Activated CD4-positive, alpha-beta T cell treated with anti-CD3 and anti-CD28 coated beads, Interleukin-2, amount 50 U/mL, for 1 hour (primary cell): ENCODE measurements around the gene ABCC4.

Source experiments
- DNase-seq: peaks from one replicate; pipeline ENCODE4 v3.0.0-alpha.2; 2020

The ABCC4 gene

DNA sequence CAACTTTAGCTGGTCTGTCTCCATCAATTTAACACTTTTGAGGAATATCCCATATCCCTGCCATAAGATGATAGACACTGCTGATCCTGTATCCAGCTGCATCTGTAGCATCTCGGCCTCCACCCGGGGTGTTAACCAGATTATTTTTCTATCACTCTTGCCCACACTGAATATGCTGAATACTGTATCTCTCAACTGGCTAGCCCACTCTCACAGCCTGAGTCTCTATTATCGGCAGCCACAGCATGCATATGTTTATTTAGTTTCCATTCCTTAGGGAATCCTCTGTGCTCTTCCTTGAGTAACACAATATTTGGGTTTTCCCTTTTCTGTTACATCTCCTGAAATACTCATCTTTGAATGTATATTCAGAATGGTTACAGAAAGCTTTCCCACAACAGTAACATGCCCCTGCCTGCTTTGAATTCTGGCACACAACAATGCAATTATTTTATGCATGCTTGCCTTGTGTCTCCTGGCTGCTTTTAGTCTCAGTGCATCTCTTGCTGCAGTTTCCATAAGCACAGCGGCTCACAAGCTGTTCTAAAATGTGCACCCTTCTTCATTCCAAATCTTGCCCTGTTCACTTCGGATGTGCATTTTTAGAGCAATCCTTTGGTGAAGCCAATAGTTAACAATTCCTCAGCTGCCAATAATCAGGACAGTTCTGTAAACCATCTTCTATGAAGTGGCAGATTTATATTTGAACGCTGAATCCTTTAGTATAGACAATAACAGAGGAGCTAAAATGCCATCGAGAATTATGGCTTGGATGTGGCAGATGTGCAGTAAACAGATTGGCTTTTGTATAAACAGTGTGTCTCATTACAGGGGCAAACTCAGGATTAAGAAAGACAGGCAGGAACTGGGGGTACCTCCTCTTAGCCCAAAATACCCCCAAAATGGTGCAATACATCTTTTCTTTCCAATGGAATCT lies 327.0 kb downstream of the ABCC4 start:
- DNase-seq: no peak

DNA sequence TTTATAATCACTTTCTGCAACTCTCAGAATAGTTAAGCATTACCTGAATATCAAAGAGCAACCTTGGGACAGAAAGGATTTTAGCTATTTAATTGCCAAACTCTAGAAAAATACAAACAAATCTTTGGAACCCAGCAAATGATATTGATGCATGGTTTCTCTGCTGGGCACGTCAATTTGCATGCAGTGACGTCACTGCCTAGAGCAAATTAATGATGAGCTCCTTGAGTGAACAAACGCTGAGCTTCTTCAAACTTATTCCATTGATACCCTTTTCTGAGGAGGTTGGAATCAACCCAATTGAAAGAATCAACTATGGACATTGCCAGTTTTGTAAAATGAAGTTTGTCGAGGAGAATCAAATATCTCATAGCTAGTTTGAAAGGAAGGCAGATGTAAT lies 329.0 kb downstream of the ABCC4 start:
- DNase-seq: no peak
